GM12878 (cell line): Measurements from ENCODE around the gene HYOU1.

Source experiments
- HCFC1 ChIP-seq: fragments of 150-350 bp; IDR thresholded peaks from 2 replicates; pipeline ENCODE4 v1.6.1; 2014; ENCODE audit warnings: low read length
- JUNB ChIP-seq: IDR thresholded peaks from 2 replicates; pipeline ENCODE4 v1.6.1; 2016; ENCODE audit warnings: antibody characterized with exemption, mild to moderate bottlenecking
- ZBTB11 ChIP-seq: fragments of 450-650 bp; formaldehyde crosslinking; IDR thresholded peaks from 2 replicates; pipeline ENCODE4 v1.5.0; 2022; ENCODE audit warnings: mild to moderate bottlenecking, missing genetic modification characterization

GRCh38 chr11:119016216-119017009 is 40.6 kb downstream of the HYOU1 start:
- TF ChIP-seq ZBTB11 (CRISPR knock-in tag) = no peak
- no peak for TF ChIP-seq HCFC1
- TF ChIP-seq JUNB = no peak
